ENCODE data around the gene TINAG.

- no peak for TF ChIP-seq CTCF (IDR thresholded peaks at IDR 0.05)
- no peak for TF ChIP-seq POLR2A (IDR thresholded peaks at IDR 0.05; ENCODE audit: low read depth)
- TF ChIP-seq POLR2AphosphoS5 (IDR thresholded peaks at IDR 0.05), result no peak
- no peak for TF ChIP-seq EP300 (IDR thresholded peaks at IDR 0.05)
Measured at GRCh38 chr6:54285595-54285994, 22.6 kb upstream of the TINAG start.
